ENCODE results near the gene ARID5B.
"Not testable (repeated sequence)": the region's sequence is repeated elsewhere in the genome, so short reads cannot be mapped to it uniquely, and the experiment has no call there.

Gene ARID5B

GRCh38 chr10:61900829-61901792 is at the start of gene ARID5B:
ARID5B (plus strand) TSS chr10:61901699; CDS start chr10:61901710, 11 bp downstream.
- H3K9me3 ChIP-seq (ENCODE audit: control insufficient read depth, insufficient read depth, low read length), result no peaks in the 10 kb centered on the region
- peaks cover 35% of the 10 kb centered on the region for H3K4me1 ChIP-seq (ENCODE audit: control insufficient read depth, insufficient read depth, low read length)
- peak within 1 kb of the TSS; percentile 90 for H3K9ac ChIP-seq (ENCODE audit: low read depth, low read length)
- no peaks in the 10 kb centered on the region for H3K36me3 ChIP-seq (ENCODE audit: control insufficient read depth, insufficient read depth, low read length)
- peaks cover 51% of the 10 kb centered on the region for H3K27me3 ChIP-seq (ENCODE audit: control insufficient read depth, insufficient read depth, low read length)
- peak within 1 kb of the TSS; percentile 65 for H3K27ac ChIP-seq (ENCODE audit: low read depth, low read length)
- peak within 1 kb of the TSS; percentile 85 for H3K4me3 ChIP-seq (ENCODE audit: low read depth, low read length)

GRCh38 chr10:61852261-61852660 is 49.2 kb upstream of the ARID5B start:
- H3K36me3 ChIP-seq (ENCODE audit: control insufficient read depth, insufficient read depth, low read length), result no peaks in the 10 kb centered on the region
- H3K27ac ChIP-seq (ENCODE audit: low read depth, low read length), result no peak overlapping the region
- H3K27me3 ChIP-seq (ENCODE audit: control insufficient read depth, insufficient read depth, low read length), result peaks cover 6% of the 10 kb centered on the region
- no peak overlapping the region for H3K4me3 ChIP-seq (ENCODE audit: low read depth, low read length)
- H3K9me3 ChIP-seq (ENCODE audit: control insufficient read depth, insufficient read depth, low read length), result no peaks in the 10 kb centered on the region
- no peak overlapping the region for H3K9ac ChIP-seq (ENCODE audit: low read depth, low read length)
- H3K4me1 ChIP-seq (ENCODE audit: control insufficient read depth, insufficient read depth, low read length), result no peaks in the 10 kb centered on the region

GRCh38 chr10:61855771-61856170 is 45.7 kb upstream of the ARID5B start:
- no peak overlapping the region for H3K4me3 ChIP-seq (ENCODE audit: low read depth, low read length)
- H3K27me3 ChIP-seq (ENCODE audit: control insufficient read depth, insufficient read depth, low read length), result no peaks in the 10 kb centered on the region
- no peak overlapping the region for H3K27ac ChIP-seq (ENCODE audit: low read depth, low read length)
- no peaks in the 10 kb centered on the region for H3K36me3 ChIP-seq (ENCODE audit: control insufficient read depth, insufficient read depth, low read length)
- H3K4me1 ChIP-seq (ENCODE audit: control insufficient read depth, insufficient read depth, low read length), result no peaks in the 10 kb centered on the region
- H3K9ac ChIP-seq (ENCODE audit: low read depth, low read length), result no peak overlapping the region
- H3K9me3 ChIP-seq (ENCODE audit: control insufficient read depth, insufficient read depth, low read length), result no peaks in the 10 kb centered on the region

GRCh38 chr10:61857746-61858145 is 43.8 kb upstream of the ARID5B start:
- Histone ChIP-seq H3K4me1 (ENCODE audit: control insufficient read depth, insufficient read depth, low read length) (no peaks in the 10 kb centered on the region), H3K9me3 (ENCODE audit: control insufficient read depth, insufficient read depth, low read length) (no peaks in the 10 kb centered on the region), H3K36me3 (ENCODE audit: control insufficient read depth, insufficient read depth, low read length) (no peaks in the 10 kb centered on the region), H3K27me3 (ENCODE audit: control insufficient read depth, insufficient read depth, low read length) (no peaks in the 10 kb centered on the region), H3K27ac (ENCODE audit: low read depth, low read length) (no peak overlapping the region), H3K4me3 (ENCODE audit: low read depth, low read length) (no peak overlapping the region), H3K9ac (ENCODE audit: low read depth, low read length) (no peak overlapping the region)

- no peaks in the 10 kb centered on the region for H3K36me3 ChIP-seq (ENCODE audit: control insufficient read depth, insufficient read depth, low read length)
- no peak overlapping the region for H3K9ac ChIP-seq (ENCODE audit: low read depth, low read length)
- no peaks in the 10 kb centered on the region for H3K9me3 ChIP-seq (ENCODE audit: control insufficient read depth, insufficient read depth, low read length)
- no peaks in the 10 kb centered on the region for H3K27me3 ChIP-seq (ENCODE audit: control insufficient read depth, insufficient read depth, low read length)
- no peak overlapping the region for H3K4me3 ChIP-seq (ENCODE audit: low read depth, low read length)
- no peak overlapping the region for H3K27ac ChIP-seq (ENCODE audit: low read depth, low read length)
- no peaks in the 10 kb centered on the region for H3K4me1 ChIP-seq (ENCODE audit: control insufficient read depth, insufficient read depth, low read length)
Observed at GRCh38 chr10:61859786-61860185, 41.7 kb upstream of the ARID5B start.

GRCh38 chr10:61860964-61861758 is 40.3 kb upstream of the ARID5B start:
- Histone ChIP-seq H3K9me3 (ENCODE audit: control insufficient read depth, insufficient read depth, low read length) (no peaks in the 10 kb centered on the region), H3K4me3 (ENCODE audit: low read depth, low read length) (no peak overlapping the region), H3K27me3 (ENCODE audit: control insufficient read depth, insufficient read depth, low read length) (no peaks in the 10 kb centered on the region), H3K36me3 (ENCODE audit: control insufficient read depth, insufficient read depth, low read length) (no peaks in the 10 kb centered on the region), H3K4me1 (ENCODE audit: control insufficient read depth, insufficient read depth, low read length) (no peaks in the 10 kb centered on the region), H3K9ac (ENCODE audit: low read depth, low read length) (no peak overlapping the region), H3K27ac (ENCODE audit: low read depth, low read length) (no peak overlapping the region)

GRCh38 chr10:61863981-61864380 is 37.5 kb upstream of the ARID5B start:
- H3K9ac ChIP-seq (ENCODE audit: low read depth, low read length), result no peak overlapping the region
- no peak overlapping the region for H3K27ac ChIP-seq (ENCODE audit: low read depth, low read length)
- no peaks in the 10 kb centered on the region for H3K4me1 ChIP-seq (ENCODE audit: control insufficient read depth, insufficient read depth, low read length)
- no peaks in the 10 kb centered on the region for H3K36me3 ChIP-seq (ENCODE audit: control insufficient read depth, insufficient read depth, low read length)
- no peak overlapping the region for H3K4me3 ChIP-seq (ENCODE audit: low read depth, low read length)
- H3K9me3 ChIP-seq (ENCODE audit: control insufficient read depth, insufficient read depth, low read length), result no peaks in the 10 kb centered on the region
- no peaks in the 10 kb centered on the region for H3K27me3 ChIP-seq (ENCODE audit: control insufficient read depth, insufficient read depth, low read length)

GRCh38 chr10:61866700-61867368 is 34.7 kb upstream of the ARID5B start:
- no peak overlapping the region for H3K27ac ChIP-seq (ENCODE audit: low read depth, low read length)
- no peaks in the 10 kb centered on the region for H3K36me3 ChIP-seq (ENCODE audit: control insufficient read depth, insufficient read depth, low read length)
- H3K9me3 ChIP-seq (ENCODE audit: control insufficient read depth, insufficient read depth, low read length), result no peaks in the 10 kb centered on the region
- no peaks in the 10 kb centered on the region for H3K27me3 ChIP-seq (ENCODE audit: control insufficient read depth, insufficient read depth, low read length)
- no peak overlapping the region for H3K4me3 ChIP-seq (ENCODE audit: low read depth, low read length)
- H3K9ac ChIP-seq (ENCODE audit: low read depth, low read length), result no peak overlapping the region
- H3K4me1 ChIP-seq (ENCODE audit: control insufficient read depth, insufficient read depth, low read length), result no peaks in the 10 kb centered on the region

- H3K9me3 ChIP-seq (ENCODE audit: control insufficient read depth, insufficient read depth, low read length); H3K36me3 ChIP-seq (ENCODE audit: control insufficient read depth, insufficient read depth, low read length); H3K27me3 ChIP-seq (ENCODE audit: control insufficient read depth, insufficient read depth, low read length); H3K4me3 ChIP-seq (ENCODE audit: low read depth, low read length); H3K9ac ChIP-seq (ENCODE audit: low read depth, low read length); H3K27ac ChIP-seq (ENCODE audit: low read depth, low read length); H3K4me1 ChIP-seq (ENCODE audit: control insufficient read depth, insufficient read depth, low read length): not testable (repeated sequence)
Observed at GRCh38 chr10:61867374-61867773, 34.1 kb upstream of the ARID5B start.

- not testable (repeated sequence) for H3K9me3 ChIP-seq (ENCODE audit: control insufficient read depth, insufficient read depth, low read length); H3K27me3 ChIP-seq (ENCODE audit: control insufficient read depth, insufficient read depth, low read length); H3K36me3 ChIP-seq (ENCODE audit: control insufficient read depth, insufficient read depth, low read length); H3K4me3 ChIP-seq (ENCODE audit: low read depth, low read length); H3K9ac ChIP-seq (ENCODE audit: low read depth, low read length); H3K27ac ChIP-seq (ENCODE audit: low read depth, low read length); H3K4me1 ChIP-seq (ENCODE audit: control insufficient read depth, insufficient read depth, low read length)
Observed at GRCh38 chr10:61867817-61868216, 33.7 kb upstream of the ARID5B start.
